Natural killer cell (primary cell): ENCODE measurements around the gene IKZF3. TPM values are rescaled to one million over a fixed set of nuclear protein-coding genes. Genes with fewer than 3 reads are reported as not detected.

Source experiments
- ATAC-seq, 3 donors: fragments of 150-1000 bp in 2 of 3; fragments of 200-7000 bp in 1 of 3; cut with Tn5 transposase; 1 replicate in 1 of 3; 2 replicates in 2 of 3; pipeline ENCODE4 v1.10.0; 2021; ENCODE audit warnings: mild to moderate bottlenecking in 2 of 3, moderate library complexity in 2 of 3
- DNase-seq, 2 donors: peaks; one replicate each; pipeline versions ENCODE4 v3.0.0 to v3.0.0-alpha.2; 2013 to 2021; ENCODE audit warnings: mixed read lengths in 1 of 2
- H3K27ac ChIP-seq: one replicate; pipeline ENCODE4 v1.5.1; 2013; ENCODE audit warnings: mild to moderate bottlenecking, low read length
- H3K27me3 ChIP-seq: one replicate; pipeline ENCODE4 v1.6.1; 2013; ENCODE audit warnings: low read length; ENCODE audit not compliant: control insufficient read depth, insufficient read depth
- H3K36me3 ChIP-seq: one replicate; pipeline ENCODE4 v1.6.1; 2013; ENCODE audit warnings: low read length; ENCODE audit not compliant: control insufficient read depth, insufficient read depth
- H3K4me1 ChIP-seq: one replicate; pipeline ENCODE4 v1.6.1; 2013; ENCODE audit warnings: low read length; ENCODE audit not compliant: control insufficient read depth, insufficient read depth
- H3K4me3 ChIP-seq: one replicate; pipeline ENCODE4 v1.5.1; 2013; ENCODE audit warnings: low read length
- H3K9me3 ChIP-seq: one replicate; pipeline ENCODE4 v1.6.1; 2013; ENCODE audit warnings: low read length; ENCODE audit not compliant: control insufficient read depth, insufficient read depth
- H3K27ac Mint-ChIP-seq, 2 donors: one replicate each; pipeline ENCODE4 v1.8.0; 2022; ENCODE audit warnings: mild to moderate bottlenecking in 2 of 2, mixed read lengths in 2 of 2, moderate library complexity in 1 of 2
- H3K27me3 Mint-ChIP-seq, 2 donors: one replicate each; pipeline ENCODE4 v1.8.0; 2022; ENCODE audit warnings: low read depth in 2 of 2, mixed read lengths in 2 of 2
- H3K36me3 Mint-ChIP-seq: one replicate; pipeline ENCODE4 v1.8.0; 2022; ENCODE audit warnings: mixed read lengths
- H3K4me1 Mint-ChIP-seq, 2 donors: one replicate each; pipeline ENCODE4 v1.8.0; 2022; ENCODE audit warnings: mixed read lengths in 2 of 2
- H3K4me3 Mint-ChIP-seq: one replicate; pipeline ENCODE4 v1.8.0; 2022; ENCODE audit warnings: mild to moderate bottlenecking, moderate library complexity, mixed read lengths
- H3K9me3 Mint-ChIP-seq, 2 donors: one replicate each; pipeline ENCODE4 v1.8.0; 2022; ENCODE audit warnings: mixed read lengths in 2 of 2
- WGBS: methylation state at CpG from one replicate; pipeline ENCODE4 v1.1.7; 2013; ENCODE audit warnings: missing lambda C conversion rate; ENCODE audit not compliant: insufficient coverage; 5-methylcytosine and 5-hydroxymethylcytosine counted together
- intact Hi-C: fragments of 100-400 bp; cut with micrococcal nuclease; formaldehyde crosslinking; loops from one replicate; pipeline ENCODE4 v1.14.2; 2022
- total RNA-seq, 4 donors: library from RNA; stranded (reverse); fragments of 120-200 nt in 1 of 4; gene quantifications; one replicate each; pipeline versions ENCODE4 v1.2.3 to v1.2.4, GENCODE V29; 2013 to 2022
- TF ChIP-seq, protein P1 (sequence below): fragments of 200-600 bp; IDR thresholded peaks from one replicate; pipeline ENCODE4 v1.8.0; 2022; ENCODE audit warnings: antibody characterized with exemption

The IKZF3 gene
- total RNA-seq, 3 donors from 2014 or later (not counting 1 experiment from before 2014, with no cell fraction given), result 134 to 162 (median 139) TPM

DNA sequence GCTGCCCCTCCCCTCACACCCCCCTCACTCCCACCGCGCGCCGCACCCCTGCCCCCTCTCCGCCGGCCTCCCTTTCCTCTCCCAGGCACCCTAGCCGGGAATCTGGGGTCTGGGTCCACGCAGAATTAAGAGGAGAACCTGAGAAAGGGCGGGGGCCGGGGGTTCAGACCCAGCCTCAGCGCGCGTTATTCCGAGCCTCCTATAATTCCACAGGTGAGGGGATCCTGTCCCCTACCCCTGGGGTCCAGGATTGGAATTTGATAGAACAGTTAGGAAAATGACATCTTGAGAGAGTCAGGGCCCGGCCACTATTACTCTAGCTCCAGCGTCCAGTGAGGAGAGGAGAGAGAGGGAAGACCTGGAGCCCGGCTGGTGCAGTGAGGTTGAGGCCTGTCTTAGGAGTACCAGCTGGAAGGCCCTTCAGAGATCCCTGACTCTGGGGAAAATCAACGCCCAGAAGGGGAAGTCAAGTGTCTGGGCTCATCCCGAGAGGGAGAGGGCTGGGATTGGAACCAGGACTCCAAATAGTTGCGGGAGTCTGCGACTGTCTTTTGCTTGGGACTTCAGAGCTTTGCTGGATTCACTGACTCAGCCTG, 109.1 kb downstream of the IKZF3 start:
- DNase-seq, result no peak
- WGBS, result 33% methylated on average over 21 of the region's 21 CpGs

DNA sequence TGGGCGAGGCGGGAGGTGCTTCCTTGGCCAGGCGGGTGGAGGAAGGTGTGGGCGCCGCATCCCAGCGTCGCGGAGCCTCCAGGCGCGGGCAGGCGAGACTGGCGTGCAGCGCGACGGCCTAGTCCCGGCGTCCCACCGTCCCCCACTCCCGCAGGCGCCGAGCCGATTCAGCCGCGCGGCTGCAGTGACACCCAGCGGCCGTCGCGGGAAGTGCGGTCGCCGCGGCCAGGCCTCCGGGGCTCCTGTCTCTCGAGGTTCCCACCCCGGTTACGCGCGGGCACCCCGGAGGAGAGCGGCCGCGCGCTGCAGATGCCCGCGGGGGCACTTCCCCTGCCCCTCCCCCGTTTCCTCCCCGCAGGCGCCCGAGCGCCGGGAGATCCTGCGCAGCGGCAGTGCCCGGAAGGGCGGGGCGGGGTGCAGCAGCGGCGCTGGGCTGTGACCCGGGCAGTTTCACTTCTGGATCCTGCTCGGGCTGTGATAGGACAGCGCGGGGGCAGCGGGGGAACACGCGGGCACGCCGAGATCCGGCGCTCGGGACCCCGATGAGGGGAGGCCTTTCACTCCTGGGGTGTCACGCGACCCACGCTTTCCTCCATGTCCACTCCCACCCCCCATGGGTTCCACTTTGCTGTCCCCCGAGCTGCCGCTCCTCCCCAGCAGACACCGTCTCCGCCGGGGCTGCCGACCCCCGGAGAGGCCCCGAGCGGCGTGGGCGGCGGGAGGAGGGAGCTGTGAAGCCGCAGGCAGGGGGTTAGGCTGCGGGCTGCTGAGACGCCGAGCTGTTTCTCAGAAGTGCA, 109.8 kb downstream of the IKZF3 start:
- WGBS, result under 1% methylated on average over 91 of the region's 91 CpGs
- H3K9me3 Mint-ChIP-seq, result no peaks in the 10 kb centered on the region
- TF ChIP-seq, protein P1, sequence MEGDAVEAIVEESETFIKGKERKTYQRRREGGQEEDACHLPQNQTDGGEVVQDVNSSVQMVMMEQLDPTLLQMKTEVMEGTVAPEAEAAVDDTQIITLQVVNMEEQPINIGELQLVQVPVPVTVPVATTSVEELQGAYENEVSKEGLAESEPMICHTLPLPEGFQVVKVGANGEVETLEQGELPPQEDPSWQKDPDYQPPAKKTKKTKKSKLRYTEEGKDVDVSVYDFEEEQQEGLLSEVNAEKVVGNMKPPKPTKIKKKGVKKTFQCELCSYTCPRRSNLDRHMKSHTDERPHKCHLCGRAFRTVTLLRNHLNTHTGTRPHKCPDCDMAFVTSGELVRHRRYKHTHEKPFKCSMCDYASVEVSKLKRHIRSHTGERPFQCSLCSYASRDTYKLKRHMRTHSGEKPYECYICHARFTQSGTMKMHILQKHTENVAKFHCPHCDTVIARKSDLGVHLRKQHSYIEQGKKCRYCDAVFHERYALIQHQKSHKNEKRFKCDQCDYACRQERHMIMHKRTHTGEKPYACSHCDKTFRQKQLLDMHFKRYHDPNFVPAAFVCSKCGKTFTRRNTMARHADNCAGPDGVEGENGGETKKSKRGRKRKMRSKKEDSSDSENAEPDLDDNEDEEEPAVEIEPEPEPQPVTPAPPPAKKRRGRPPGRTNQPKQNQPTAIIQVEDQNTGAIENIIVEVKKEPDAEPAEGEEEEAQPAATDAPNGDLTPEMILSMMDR, result peak; percentile 87
- peak; percentile 72 to 93 (median 79) for ATAC-seq
- Histone ChIP-seq H3K27me3 (no peaks in the 10 kb centered on the region), H3K27ac (peak overlapping the region; percentile 96), H3K4me3 (peak overlapping the region; percentile 47), H3K4me1 (peaks cover 70% of the 10 kb centered on the region), H3K9me3 (no peaks in the 10 kb centered on the region), H3K36me3 (peaks cover under 1% of the 10 kb centered on the region)
- H3K4me3 Mint-ChIP-seq, result peak overlapping the region; percentile 83
- peak overlapping the region; percentile 94 to 99 for H3K27ac Mint-ChIP-seq
- intact Hi-C loops, result loop anchor here (1.0 to 5.0 kb wide), 6 partner anchors 59 to 226 kb away; partner anchors contain the start of genes IKZF3, PSMD3 and STARD3
- peak; percentile 97 to 98 for DNase-seq
- H3K36me3 Mint-ChIP-seq, result no peaks in the 10 kb centered on the region
- no peaks in the 10 kb centered on the region for H3K27me3 Mint-ChIP-seq
- H3K4me1 Mint-ChIP-seq, result peaks cover 57 to 58% of the 10 kb centered on the region in 2 donors

More for the DNA sequence above, 109.1 kb downstream of the IKZF3 start:
- Histone ChIP-seq H3K36me3 (peaks cover 2% of the 10 kb centered on the region), H3K4me1 (peaks cover 77% of the 10 kb centered on the region), H3K27me3 (no peaks in the 10 kb centered on the region), H3K9me3 (no peaks in the 10 kb centered on the region), H3K27ac (peak overlapping the region; percentile 96), H3K4me3 (peak overlapping the region; percentile 47)
- TF ChIP-seq, protein P1, result no peak
- H3K4me3 Mint-ChIP-seq, result peak overlapping the region; percentile 83
- no peaks in the 10 kb centered on the region for H3K27me3 Mint-ChIP-seq
- peak overlapping the region; percentile 94 to 99 for H3K27ac Mint-ChIP-seq
- no peaks in the 10 kb centered on the region for H3K9me3 Mint-ChIP-seq
- no peaks in the 10 kb centered on the region for H3K36me3 Mint-ChIP-seq
- ATAC-seq, result no peak
- peaks cover 63 to 65% of the 10 kb centered on the region in 2 donors for H3K4me1 Mint-ChIP-seq
- intact Hi-C loops, result loop anchor here (1.0 to 5.0 kb wide), 6 partner anchors 58 to 225 kb away; partner anchors contain the start of genes IKZF3, PSMD3 and STARD3

DNA sequence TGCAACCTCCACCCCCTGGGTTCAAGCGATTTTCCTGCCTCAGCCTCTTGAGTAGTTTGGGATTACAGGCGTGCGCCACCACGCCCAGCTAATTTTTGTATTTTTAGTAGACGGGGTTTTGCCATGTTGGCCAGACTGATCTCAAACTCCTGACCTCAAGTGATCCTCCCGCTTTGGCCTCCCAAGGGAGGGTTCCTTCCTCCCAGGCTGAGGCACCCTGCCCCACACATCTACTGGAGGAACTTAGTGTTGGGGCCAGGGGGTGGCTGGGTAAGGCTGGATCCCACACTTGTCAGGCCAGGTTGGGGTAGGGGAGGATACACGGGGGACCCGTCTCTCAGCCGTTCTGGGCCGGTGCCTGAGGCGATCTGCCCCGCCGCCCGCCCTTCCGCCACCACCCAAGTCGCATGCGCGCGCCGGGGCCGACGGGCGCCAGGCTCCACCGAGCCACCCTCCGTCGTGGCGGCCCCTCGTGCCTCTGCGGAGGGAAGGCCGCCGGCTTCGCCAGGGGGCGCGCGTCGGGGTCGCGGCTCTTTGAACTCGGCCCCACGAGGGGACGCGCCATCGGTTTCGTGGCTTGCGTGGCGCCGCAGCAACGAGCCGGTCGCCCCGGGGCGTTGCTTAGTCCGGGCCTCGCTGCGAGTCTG, 110.5 kb downstream of the IKZF3 start:
- H3K27me3 ChIP-seq, result no peaks in the 10 kb centered on the region
- 2% methylated on average over 54 of the region's 55 CpGs for WGBS
- ATAC-seq (peak; percentile 9 to 33 (median 30)), DNase-seq (peak in 1 of 2 donors; percentile 89)
- H3K27ac ChIP-seq, result peak overlapping the region; percentile 91
- H3K4me3 Mint-ChIP-seq, result peak overlapping the region; percentile 84
- no peaks in the 10 kb centered on the region for H3K9me3 ChIP-seq
- H3K36me3 Mint-ChIP-seq, result no peaks in the 10 kb centered on the region
- H3K4me1 Mint-ChIP-seq, result peaks cover 50 to 51% of the 10 kb centered on the region in 2 donors
- H3K27me3 Mint-ChIP-seq, result no peaks in the 10 kb centered on the region
- peak overlapping the region; percentile 94 to 99 for H3K27ac Mint-ChIP-seq
- H3K4me1 ChIP-seq, result peaks cover 63% of the 10 kb centered on the region
- peak overlapping the region; percentile 37 for H3K4me3 ChIP-seq
- TF ChIP-seq, protein P1, result no peak
- H3K36me3 ChIP-seq, result no peaks in the 10 kb centered on the region
- intact Hi-C loops, result loop anchor here (1.0 to 5.0 kb wide), 6 partner anchors 60 to 227 kb away; partner anchors contain the start of genes IKZF3, PSMD3 and STARD3
- H3K9me3 Mint-ChIP-seq, result no peaks in the 10 kb centered on the region
